Left colon (tissue), 2 donors: ENCODE data around the gene RNF138. TPM values are rescaled to one million over a fixed set of nuclear protein-coding genes. Genes with fewer than 3 reads are reported as not detected.

Experiments used
- ATAC-seq: fragments of 200-7000 bp; cut with Tn5 transposase; one replicate; pipeline ENCODE4 v1.9.1; 2020; ENCODE audit warnings: mild to moderate bottlenecking, moderate library complexity
- DNase-seq, 2 donors: peaks; one replicate each; pipeline ENCODE4 v3.0.0-alpha.2; 2020
- intact Hi-C, 2 donors: fragments of 100-400 bp; cut with DNase I in 1 of 2; cut with micrococcal nuclease in 1 of 2; formaldehyde crosslinking; loops; one replicate each; pipeline versions ENCODE4 v1.11.2 to v1.14.0; 2022; cut with DNase I, micrococcal nuclease
- total RNA-seq, 2 donors: library from RNA; stranded (reverse); fragmentation: NEBNext Ultra II Directional; extraction: Animal tissue kit (Norgen Biotek cat#: 25700); gene quantifications; one replicate each; pipeline ENCODE4 v1.2.1, GENCODE V29; 2021
- donor health status: DM: no; HTN: no; CAD: no.
- donor health status: DM: yes; HTN: yes; CAD: no.

The RNF138 gene
- total RNA-seq, 2 donors from 2014 or later: 38.3 to 54.1 TPM

GRCh38 chr18:32093102-32093511 is 1.4 kb downstream of the RNF138 start:
- intact Hi-C loops: loop anchor here in 1 of 2 donors (10.0 kb wide), 1 partner anchor 148 kb away; the partner anchor contains the start of gene TRAPPC8

GRCh38 chr18:32093523-32093922 is 1.8 kb downstream of the RNF138 start:
- intact Hi-C loops: loop anchor here in 1 of 2 donors (10.0 kb wide), 1 partner anchor 149 kb away; the partner anchor contains the start of gene TRAPPC8
- no peak for DNase-seq
- peak; percentile 25 for ATAC-seq

More at GRCh38 chr18:32093102-32093511, 1.4 kb downstream of the RNF138 start:
- ATAC-seq (peak; percentile 3), DNase-seq (peak; percentile 47 to 60)

- DNase-seq (no peak), ATAC-seq (no peak)
- intact Hi-C loops: loop anchor here in 1 of 2 donors (10.0 kb wide), 1 partner anchor 151 kb away; the partner anchor contains the start of gene TRAPPC8
These were observed 3.7 kb downstream of the RNF138 start for GRCh38 chr18:32095192-32095899.

- DNase-seq (no peak), ATAC-seq (no peak)
- intact Hi-C loops: loop anchor here in 1 of 2 donors (10.0 kb wide), 1 partner anchor 151 kb away; the partner anchor contains the start of gene TRAPPC8
These were observed 4.2 kb downstream of the RNF138 start for GRCh38 chr18:32095900-32096229.

- intact Hi-C loops: loop anchor here in 1 of 2 donors (10.0 kb wide), 1 partner anchor 152 kb away; the partner anchor contains the start of gene TRAPPC8
- ATAC-seq: no peak
These were observed 5.3 kb downstream of the RNF138 start for GRCh38 chr18:32096946-32097345.

GRCh38 chr18:32104516-32104915 is 12.8 kb downstream of the RNF138 start:
- intact Hi-C loops: no loop called here
- no peak for DNase-seq
- ATAC-seq: no peak

More at GRCh38 chr18:32096946-32097345, 5.3 kb downstream of the RNF138 start:
- no peak for DNase-seq

- intact Hi-C loops: no loop called here
- ATAC-seq: no peak
- no peak for DNase-seq
These were observed 18.3 kb downstream of the RNF138 start for GRCh38 chr18:32110005-32110404.

GRCh38 chr18:32111706-32112105 is 20.0 kb downstream of the RNF138 start:
- intact Hi-C loops: no loop called here
- DNase-seq (no peak), ATAC-seq (no peak)

- ATAC-seq (no peak), DNase-seq (no peak)
- intact Hi-C loops: no loop called here
These were observed 21.2 kb downstream of the RNF138 start for GRCh38 chr18:32112826-32113225.

- intact Hi-C loops: no loop called here
- no peak for ATAC-seq
- no peak for DNase-seq
These were observed 22.7 kb downstream of the RNF138 start for GRCh38 chr18:32114293-32114942.

- ATAC-seq: peak; percentile 71
- no peak for DNase-seq
- intact Hi-C loops: no loop called here
These were observed 30.4 kb downstream of the RNF138 start for GRCh38 chr18:32122039-32122438.

- no peak for ATAC-seq
- intact Hi-C loops: no loop called here
- no peak for DNase-seq
These were observed 34.9 kb downstream of the RNF138 start for GRCh38 chr18:32126538-32126937.

GRCh38 chr18:32135625-32136024 is 44.0 kb downstream of the RNF138 start:
- intact Hi-C loops: no loop called here
- DNase-seq (no peak), ATAC-seq (peak; percentile 77)

- ATAC-seq (no peak), DNase-seq (no peak)
- intact Hi-C loops: no loop called here
These were observed 46.8 kb downstream of the RNF138 start for GRCh38 chr18:32138332-32138982.

- intact Hi-C loops: no loop called here
- ATAC-seq: no peak
- no peak for DNase-seq
These were observed 48.2 kb downstream of the RNF138 start for GRCh38 chr18:32139835-32140283.

GRCh38 chr18:32148185-32148870 is 56.7 kb downstream of the RNF138 start:
- no peak for DNase-seq
- intact Hi-C loops: no loop called here
- no peak for ATAC-seq

GRCh38 chr18:32152705-32153448 is 61.2 kb downstream of the RNF138 start:
- ATAC-seq (no peak), DNase-seq (no peak)
- intact Hi-C loops: loop anchor here in 1 of 2 donors (10.0 kb wide), 1 partner anchor 402 kb away; no protein-coding TSS in a partner anchor

- DNase-seq (no peak), ATAC-seq (no peak)
- intact Hi-C loops: loop anchor here (5.0 to 10.0 kb wide), 2 partner anchors 315 to 398 kb away; partner anchors contain the start of gene GAREM1 (in 1 of the 2)
These were observed 65.2 kb downstream of the RNF138 start for GRCh38 chr18:32156855-32157254.
